Activated CD8-positive, alpha-beta memory T cell treated with anti-CD3 and anti-CD28 coated beads, Interleukin-2, amount 50 U/mL, for 1 hour (primary cell): ENCODE measurements around the gene SLC9A3.

ENCODE experiments used
- DNase-seq: peaks from one replicate; pipeline ENCODE4 v3.0.0-alpha.2; 2020; ENCODE audit errors: extremely low read depth

Gene SLC9A3

GRCh38 chr5:458547-459353 is 65.5 kb downstream of the SLC9A3 start:
- DNase-seq = no peak

- DNase-seq = no peak
Observed at GRCh38 chr5:457195-457961, 66.9 kb downstream of the SLC9A3 start.

- no peak for DNase-seq
Observed at GRCh38 chr5:456351-457194, 67.7 kb downstream of the SLC9A3 start.

GRCh38 chr5:455806-456205 is 68.4 kb downstream of the SLC9A3 start:
- DNase-seq = no peak

GRCh38 chr5:454936-455335 is 69.3 kb downstream of the SLC9A3 start:
- DNase-seq = no peak

- DNase-seq = no peak
Observed at GRCh38 chr5:453725-454481, 70.3 kb downstream of the SLC9A3 start.

GRCh38 chr5:452978-453710 is 71.1 kb downstream of the SLC9A3 start:
- no peak for DNase-seq

- no peak for DNase-seq
Observed at GRCh38 chr5:451587-452458, 72.4 kb downstream of the SLC9A3 start.

GRCh38 chr5:449151-449550 is 75.1 kb downstream of the SLC9A3 start:
- no peak for DNase-seq

GRCh38 chr5:448766-449090 is 75.5 kb downstream of the SLC9A3 start:
- no peak for DNase-seq

GRCh38 chr5:448061-448765 is 76.0 kb downstream of the SLC9A3 start:
- DNase-seq = no peak

- DNase-seq = no peak
Observed at GRCh38 chr5:447501-447900, 76.7 kb downstream of the SLC9A3 start.

- DNase-seq = no peak
Observed at GRCh38 chr5:446883-447263, 77.4 kb downstream of the SLC9A3 start.

GRCh38 chr5:446066-446882 is 78.0 kb downstream of the SLC9A3 start:
- no peak for DNase-seq

- no peak for DNase-seq
Observed at GRCh38 chr5:445591-445990, 78.7 kb downstream of the SLC9A3 start.

GRCh38 chr5:444226-444625 is 80.0 kb downstream of the SLC9A3 start:
- no peak for DNase-seq

- DNase-seq = no peak
Observed at GRCh38 chr5:443239-444151, 80.8 kb downstream of the SLC9A3 start.
